Caki2 (cell line): Measurements from ENCODE around the gene LIMK1. TPM values are rescaled to one million over a fixed set of nuclear protein-coding genes. Genes with fewer than 3 reads are reported as not detected.

Experiments used
- DNase-seq: peaks from one replicate; pipeline ENCODE4 v3.0.0-alpha.2; 2015; ENCODE audit warnings: low read depth
- in situ Hi-C: cut with HindIII; loops from 2 replicates; pipeline ENCODE4 v1.10.0; 2016; ENCODE audit warnings: low sequenced_read_pairs, low pct_unique_long_range_greater_than_20kb, mixed read lengths
- total RNA-seq: library from RNA; depleted of rRNA; stranded (reverse); fragments of >200 nt; shearing (Covaris generic); gene quantifications from 2 replicates; pipeline ENCODE4 v1.2.3, GENCODE V29; 2014; ENCODE audit warnings: low replicate concordance

Gene LIMK1
- total RNA-seq, 1 experiment from 2014 or later, result 50.7 TPM

DNA sequence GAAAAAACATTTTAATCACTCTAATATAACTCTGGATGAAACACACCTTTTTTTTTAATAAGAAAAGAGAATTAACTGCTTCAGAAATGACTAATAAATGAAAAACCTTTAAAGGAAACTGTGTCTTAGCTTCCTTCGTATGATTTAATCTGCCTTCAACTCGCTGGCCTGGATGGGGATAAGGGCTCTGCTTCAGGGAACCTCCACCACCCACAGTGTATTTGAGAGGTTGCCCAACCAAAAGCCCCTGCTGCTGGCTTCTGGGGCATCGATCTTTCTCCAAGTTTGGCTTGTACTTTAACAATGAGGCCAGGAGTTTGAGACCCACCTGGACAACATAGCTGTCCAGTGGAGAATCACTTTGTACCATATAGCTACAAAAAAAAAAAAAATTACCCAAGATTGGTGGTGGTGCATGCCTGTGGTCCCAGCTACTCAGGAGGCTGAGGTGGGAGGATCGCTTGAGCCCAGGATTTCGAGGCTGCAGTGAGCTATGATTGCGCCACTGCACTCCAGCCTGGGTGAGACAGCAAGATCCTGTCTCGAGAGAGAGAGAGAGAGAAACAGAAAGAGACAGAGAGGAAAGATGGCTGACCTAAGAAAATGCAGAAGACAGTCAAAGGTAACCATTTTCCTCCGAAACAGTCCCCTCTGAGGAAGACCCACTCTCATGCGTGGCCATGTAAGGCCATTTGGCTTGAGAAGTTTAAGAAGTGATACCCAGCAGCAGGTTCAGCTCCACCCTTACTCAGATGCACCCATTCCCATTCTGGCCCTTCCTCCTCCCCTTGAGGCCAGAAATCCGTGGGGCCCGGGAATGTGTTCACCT lies 13.6 kb upstream of the LIMK1 start:
- DNase-seq, result no peak
- in situ Hi-C loops, result no loop called here

GRCh38 chr7:74070619-74070921 lies 13.0 kb upstream of the LIMK1 start:
- in situ Hi-C loops, result no loop called here
- no peak for DNase-seq

- no peak for DNase-seq
- in situ Hi-C loops, result no loop called here
These were observed 12.5 kb upstream of the LIMK1 start for GRCh38 chr7:74071121-74071520.

DNA sequence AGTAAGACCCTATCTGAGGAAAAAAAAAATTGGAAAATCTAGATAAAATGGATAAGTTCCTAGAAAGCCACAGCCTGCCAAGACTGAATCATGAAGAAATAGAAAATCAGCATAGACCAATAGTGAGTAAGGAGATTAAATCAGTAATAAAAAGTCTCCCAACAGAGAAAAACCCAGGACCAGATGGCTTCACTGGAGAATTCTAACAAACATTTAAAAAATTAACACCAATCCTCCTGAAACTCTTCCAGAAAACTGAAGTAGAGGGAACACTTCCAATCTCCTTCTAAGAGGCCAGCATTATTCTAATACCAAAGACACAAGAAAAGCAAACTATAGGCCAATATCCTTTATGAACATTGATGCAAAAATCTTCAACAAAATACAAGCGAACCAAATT lies 8.8 kb upstream of the LIMK1 start:
- in situ Hi-C loops, result no loop called here
- no peak for DNase-seq

DNA sequence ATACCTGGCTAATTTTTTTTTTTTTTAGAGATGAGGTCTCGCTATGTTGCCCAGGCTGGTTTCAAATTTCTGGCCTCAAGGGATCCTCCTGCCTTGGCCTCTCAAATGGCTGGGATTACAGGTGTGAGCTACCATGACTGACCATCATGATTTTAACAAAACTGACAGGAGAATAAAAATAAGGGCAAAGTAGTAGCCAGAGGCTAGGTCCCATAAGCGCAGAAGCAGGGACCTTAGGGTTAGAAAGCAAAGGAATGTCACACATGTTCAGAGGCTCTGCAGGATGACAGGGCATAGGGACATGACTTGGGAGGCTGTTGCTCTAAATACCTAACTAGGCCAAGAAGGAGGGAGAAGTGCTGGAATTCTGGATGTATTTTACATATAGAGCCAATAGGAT lies 5.1 kb upstream of the LIMK1 start:
- in situ Hi-C loops, result no loop called here
- no peak for DNase-seq

DNA sequence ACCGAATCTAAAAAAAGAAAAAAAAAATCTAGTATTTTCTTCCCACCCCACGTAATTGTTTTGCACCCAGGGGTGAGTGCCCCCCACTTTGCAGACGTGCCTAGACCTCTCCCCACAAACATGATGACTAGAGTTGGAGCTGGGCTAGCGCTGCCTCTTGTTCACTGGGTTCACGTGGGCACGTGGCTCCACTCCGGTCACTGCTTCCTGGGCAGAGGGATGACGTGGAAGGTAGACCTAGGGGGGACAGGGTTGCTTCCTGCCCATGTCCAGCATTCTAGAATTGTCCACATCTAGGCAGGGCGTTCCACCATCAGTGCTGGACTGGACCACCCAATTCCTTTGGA lies 861 bp upstream of the LIMK1 start:
- in situ Hi-C loops, result no loop called here
- no peak for DNase-seq

- in situ Hi-C loops, result no loop called here
- DNase-seq, result peak; percentile 32
These were observed 521 bp downstream of the LIMK1 start for GRCh38 chr7:74083928-74084721.

GRCh38 chr7:74084722-74085578 lies 1.3 kb downstream of the LIMK1 start:
- in situ Hi-C loops, result no loop called here
- no peak for DNase-seq

- DNase-seq, result no peak
- in situ Hi-C loops, result no loop called here
These were observed 4.3 kb downstream of the LIMK1 start for GRCh38 chr7:74087791-74088453.

- in situ Hi-C loops, result no loop called here
- DNase-seq, result no peak
These were observed 8.8 kb downstream of the LIMK1 start for GRCh38 chr7:74092321-74092963.

- DNase-seq, result no peak
- in situ Hi-C loops, result no loop called here
These were observed 9.4 kb downstream of the LIMK1 start for GRCh38 chr7:74092964-74093471.

DNA sequence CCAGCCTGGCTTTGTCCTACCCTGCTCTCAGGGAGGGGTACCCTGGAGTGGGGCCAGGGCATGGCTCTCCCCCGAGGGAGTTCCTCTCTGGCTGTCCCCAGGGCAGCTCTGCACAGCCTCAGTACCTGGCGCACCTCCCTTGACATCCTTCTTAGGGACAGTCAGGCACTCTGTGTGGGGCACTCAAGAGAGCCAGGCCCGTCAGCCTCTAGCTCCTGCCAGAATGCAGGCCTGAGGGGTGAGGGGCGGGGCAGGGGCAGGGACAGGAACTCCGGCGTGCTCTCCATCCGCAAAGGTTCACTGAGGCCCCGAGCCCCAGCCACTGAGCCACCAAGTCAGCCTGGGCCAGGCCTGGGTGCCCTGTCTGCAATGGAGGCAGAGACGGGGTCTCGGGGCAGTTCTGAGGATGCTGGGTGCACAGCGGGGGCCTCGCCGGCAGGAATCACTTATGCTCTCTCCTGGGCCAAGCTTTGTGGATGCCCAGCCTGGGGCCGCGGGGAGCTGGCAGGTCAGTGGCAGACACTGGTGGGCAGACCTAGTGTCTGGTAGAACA lies 10.1 kb downstream of the LIMK1 start:
- no peak for DNase-seq
- in situ Hi-C loops, result no loop called here

DNA sequence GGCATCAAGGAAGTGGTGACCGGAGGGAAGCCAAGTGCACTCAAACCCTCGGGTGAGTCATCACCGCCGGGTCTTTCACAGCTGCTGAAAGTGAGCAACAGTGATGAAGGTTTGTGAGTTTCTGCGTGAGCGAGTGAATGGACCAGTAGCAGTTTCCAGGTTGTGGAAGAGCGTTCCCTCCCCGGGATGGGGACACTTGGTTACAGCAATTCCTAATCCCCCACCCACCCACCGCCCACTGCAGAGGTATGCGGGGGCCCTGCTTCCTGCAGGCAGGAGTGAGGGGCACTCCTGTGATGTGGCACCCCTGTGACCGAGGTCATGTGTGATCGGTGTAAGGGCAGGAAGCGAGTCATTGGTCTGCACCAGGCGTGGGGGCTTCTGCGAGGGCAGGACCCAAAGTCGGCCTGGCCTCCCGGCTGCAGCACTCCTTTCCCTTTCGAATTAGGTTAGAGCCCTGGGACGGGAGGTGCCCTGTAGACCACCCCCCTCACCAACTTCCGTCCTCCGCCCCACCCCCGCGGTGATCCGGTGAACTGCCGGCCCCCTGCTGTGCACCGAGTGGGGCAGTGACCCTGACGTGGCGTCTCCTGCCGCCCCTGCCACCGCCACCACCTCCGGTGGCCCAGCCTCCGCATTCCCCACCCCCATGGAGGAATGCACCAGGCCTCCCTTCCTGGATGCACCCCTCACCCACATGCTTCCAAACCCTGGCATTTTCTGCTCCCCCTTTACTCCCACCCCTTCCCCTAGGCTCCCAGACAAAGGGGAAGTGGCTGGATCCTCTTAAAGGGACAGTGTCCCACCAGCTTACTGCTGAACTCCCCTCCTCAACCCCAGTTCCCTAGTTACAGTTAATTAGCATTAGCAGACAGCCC lies 10.9 kb downstream of the LIMK1 start:
- in situ Hi-C loops, result no loop called here
- peak; percentile 78 for DNase-seq

DNA sequence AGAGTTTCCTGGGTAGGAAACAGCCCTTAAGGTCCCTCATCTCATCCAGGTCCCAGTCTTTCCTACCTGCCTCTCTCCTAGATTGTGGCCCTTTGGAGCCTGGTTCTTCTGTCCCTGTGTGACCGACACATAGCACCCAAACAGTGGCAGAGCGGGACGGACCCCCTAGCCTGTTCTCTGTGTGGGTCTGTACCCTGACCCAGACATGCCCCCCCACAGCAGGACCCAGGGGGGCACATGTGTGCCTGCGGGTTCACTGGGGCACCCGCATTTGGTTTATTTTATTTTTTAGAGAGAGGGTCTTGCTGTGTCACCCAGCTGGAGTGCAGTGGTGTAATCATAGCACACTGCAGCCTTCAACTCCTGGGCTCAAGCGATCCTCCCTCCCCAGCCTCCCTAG lies 11.5 kb downstream of the LIMK1 start:
- in situ Hi-C loops, result no loop called here
- no peak for DNase-seq

DNA sequence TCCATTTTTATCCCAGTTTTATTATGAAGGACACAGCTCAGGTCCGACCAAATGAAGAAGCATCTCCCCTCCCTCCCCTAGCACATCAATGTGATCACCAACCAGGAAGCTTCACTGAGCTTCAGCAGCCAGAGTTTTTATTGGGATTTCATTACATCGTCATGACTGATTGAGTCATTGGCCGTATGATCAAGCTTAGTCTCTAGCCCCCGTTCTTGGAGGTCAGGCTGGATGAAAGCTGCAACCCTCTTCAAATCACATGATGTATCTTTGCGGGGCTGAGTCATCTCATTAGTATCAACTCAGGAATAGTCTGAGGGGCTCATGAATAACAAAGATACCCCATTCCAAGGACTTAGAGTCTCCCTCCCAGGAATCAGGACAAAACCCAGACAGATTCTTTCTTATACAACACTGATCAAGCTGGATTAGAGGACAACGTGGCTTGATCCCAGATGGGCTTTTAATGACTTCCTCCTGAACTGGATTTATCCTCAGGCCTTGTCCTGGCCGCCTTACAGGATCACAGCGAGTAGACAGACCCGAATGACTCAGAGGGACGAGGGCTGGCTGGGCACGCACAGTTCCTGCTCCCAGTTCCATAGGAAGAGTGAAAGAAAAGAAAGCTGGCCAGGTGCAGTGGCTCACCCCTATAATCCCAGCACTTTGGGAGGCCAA lies 14.5 kb downstream of the LIMK1 start:
- in situ Hi-C loops, result no loop called here
- peak; percentile 88 for DNase-seq

DNA sequence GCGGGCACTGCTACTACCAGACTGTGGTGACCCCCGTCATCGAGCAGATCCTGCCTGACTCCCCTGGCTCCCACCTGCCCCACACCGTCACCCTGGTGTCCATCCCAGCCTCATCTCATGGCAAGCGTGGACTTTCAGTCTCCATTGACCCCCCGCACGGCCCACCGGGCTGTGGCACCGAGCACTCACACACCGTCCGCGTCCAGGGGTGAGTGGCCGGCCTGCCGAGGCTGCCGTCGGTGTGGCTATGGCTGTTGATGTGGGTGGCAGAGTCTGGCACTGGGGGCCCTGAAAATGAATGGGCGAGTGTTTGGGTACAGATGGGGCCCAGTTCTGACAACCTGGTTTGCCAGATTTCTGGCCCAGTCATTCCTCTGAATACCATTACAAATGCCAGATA lies 15.4 kb downstream of the LIMK1 start:
- in situ Hi-C loops, result no loop called here

More for the DNA sequence above, 15.4 kb downstream of the LIMK1 start:
- no peak for DNase-seq
